SK-N-MC (cell line): Measurements from ENCODE around the gene DBN1.

Experiments
- DNase-seq: peaks from one replicate; pipeline ENCODE4 v3.0.0-alpha.2; 2011; ENCODE audit warnings: low read depth, low spot score
- H3K27ac ChIP-seq: fragments of 200-600 bp; sonication (generic); 2 replicates; pipeline ENCODE4 v1.5.1; 2016; ENCODE audit warnings: mixed run types
- H3K36me3 ChIP-seq: fragments of 200-600 bp; sonication (generic); 2 replicates; pipeline ENCODE4 v1.6.1; 2017; ENCODE audit warnings: antibody characterized with exemption, low read length, mixed read lengths; ENCODE audit not compliant: insufficient read depth
- H3K4me3 ChIP-seq: fragments of 200-600 bp; sonication (generic); 2 replicates; pipeline ENCODE4 v1.5.1; 2016
- H3K9ac ChIP-seq: fragments of 200-600 bp; sonication (generic); 2 replicates; pipeline ENCODE4 v1.8.0; 2017; ENCODE audit warnings: mixed run types, mixed read lengths; ENCODE audit not compliant: insufficient read length
- H3K9me3 ChIP-seq: fragments of 200-600 bp; sonication (generic); 2 replicates; pipeline ENCODE4 v1.6.1; 2017; ENCODE audit warnings: low read depth, mild to moderate bottlenecking, antibody characterized with exemption, low read length, moderate library complexity, mixed read lengths
- EZH2 ChIP-seq: fragments of 200-600 bp; sonication (generic); IDR thresholded peaks from one replicate; pipeline ENCODE4 v1.6.1; 2017; ENCODE audit warnings: antibody characterized with exemption
- FOXP2 ChIP-seq: optimal IDR thresholded peaks from 2 replicates; pipeline ENCODE3; 2011; ENCODE audit warnings: mild to moderate bottlenecking, moderate library complexity; ENCODE audit not compliant: insufficient read depth; ENCODE audit errors: extremely low read length, control extremely low read depth
- POLR2AphosphoS5 ChIP-seq: IDR thresholded peaks from 2 replicates; pipeline ENCODE4 v1.6.1; 2012; ENCODE audit warnings: mild to moderate bottlenecking, low read depth, low read length, borderline replicate concordance

Gene DBN1

GRCh38 chr5:177512736-177513380 lies 39.4 kb upstream of the DBN1 start:
- TF ChIP-seq EZH2 = no peak
- no peak for TF ChIP-seq FOXP2
- TF ChIP-seq POLR2AphosphoS5 = no peak
- Histone ChIP-seq H3K27ac (no peak overlapping the region), H3K36me3 (peaks cover 54% of the 10 kb centered on the region), H3K4me3 (no peak overlapping the region), H3K9me3 (no peaks in the 10 kb centered on the region), H3K9ac (no peak overlapping the region)
- DNase-seq = no peak

GRCh38 chr5:177511796-177512675 lies 38.6 kb upstream of the DBN1 start:
- DNase-seq = no peak
- Histone ChIP-seq H3K36me3 (peaks cover 54% of the 10 kb centered on the region), H3K27ac (no peak overlapping the region)

GRCh38 chr5:177511181-177511580 lies 37.7 kb upstream of the DBN1 start:
- peaks cover 54% of the 10 kb centered on the region for H3K36me3 ChIP-seq
- TF ChIP-seq FOXP2 (no peak), POLR2AphosphoS5 (no peak), EZH2 (no peak)
- H3K9ac ChIP-seq = no peak overlapping the region
- no peaks in the 10 kb centered on the region for H3K9me3 ChIP-seq
- DNase-seq = no peak
- H3K27ac ChIP-seq = no peak overlapping the region
- H3K4me3 ChIP-seq = no peak overlapping the region

More at GRCh38 chr5:177511796-177512675, 38.6 kb upstream of the DBN1 start:
- no peak overlapping the region for H3K9ac ChIP-seq
- TF ChIP-seq FOXP2 (no peak), POLR2AphosphoS5 (no peak), EZH2 (no peak)
- no peak overlapping the region for H3K4me3 ChIP-seq
- H3K9me3 ChIP-seq = no peaks in the 10 kb centered on the region

GRCh38 chr5:177510567-177511053 lies 37.2 kb upstream of the DBN1 start:
- no peak overlapping the region for H3K27ac ChIP-seq
- DNase-seq = no peak
- H3K9ac ChIP-seq = no peak overlapping the region
- TF ChIP-seq POLR2AphosphoS5 (no peak), EZH2 (no peak), FOXP2 (no peak)
- no peaks in the 10 kb centered on the region for H3K9me3 ChIP-seq
- H3K36me3 ChIP-seq = peaks cover 51% of the 10 kb centered on the region
- no peak overlapping the region for H3K4me3 ChIP-seq

- Histone ChIP-seq H3K36me3 (peaks cover 45% of the 10 kb centered on the region), H3K27ac (no peak overlapping the region), H3K9ac (no peak overlapping the region), H3K9me3 (no peaks in the 10 kb centered on the region), H3K4me3 (no peak overlapping the region)
- TF ChIP-seq POLR2AphosphoS5 = no peak
- TF ChIP-seq EZH2 = no peak
- TF ChIP-seq FOXP2 = no peak
- DNase-seq = no peak
Observed at GRCh38 chr5:177509991-177510566, 36.6 kb upstream of the DBN1 start.

- no peak for TF ChIP-seq FOXP2
- TF ChIP-seq EZH2 = no peak
- no peak for TF ChIP-seq POLR2AphosphoS5
- peaks cover 39% of the 10 kb centered on the region; the same call in 1 of the 2 replicates for H3K36me3 ChIP-seq
- no peak within 1 kb of the TSS for H3K27ac ChIP-seq
- no peak within 1 kb of the TSS for H3K4me3 ChIP-seq
- H3K9ac ChIP-seq = no peak within 1 kb of the TSS
- no peaks in the 10 kb centered on the region for H3K9me3 ChIP-seq
- no peak for DNase-seq
Observed at GRCh38 chr5:177509381-177509951, 36.0 kb upstream of the DBN1 start, which contains the start of gene DOK3. DOK3 (minus strand) TSS chr5:177509826; CDS start chr5:177509540, 286 bp downstream.

- Histone ChIP-seq H3K9ac (no peak overlapping the region), H3K27ac (no peak overlapping the region), H3K36me3 (peaks cover 33% of the 10 kb centered on the region; the same call in 1 of the 2 replicates), H3K4me3 (no peak overlapping the region), H3K9me3 (no peaks in the 10 kb centered on the region)
- DNase-seq = no peak
- TF ChIP-seq EZH2 (no peak), FOXP2 (no peak), POLR2AphosphoS5 (no peak)
Observed at GRCh38 chr5:177508837-177509236, 35.4 kb upstream of the DBN1 start.
